ENCODE measurements around the gene TMC6.

TMC6 gene

DNA sequence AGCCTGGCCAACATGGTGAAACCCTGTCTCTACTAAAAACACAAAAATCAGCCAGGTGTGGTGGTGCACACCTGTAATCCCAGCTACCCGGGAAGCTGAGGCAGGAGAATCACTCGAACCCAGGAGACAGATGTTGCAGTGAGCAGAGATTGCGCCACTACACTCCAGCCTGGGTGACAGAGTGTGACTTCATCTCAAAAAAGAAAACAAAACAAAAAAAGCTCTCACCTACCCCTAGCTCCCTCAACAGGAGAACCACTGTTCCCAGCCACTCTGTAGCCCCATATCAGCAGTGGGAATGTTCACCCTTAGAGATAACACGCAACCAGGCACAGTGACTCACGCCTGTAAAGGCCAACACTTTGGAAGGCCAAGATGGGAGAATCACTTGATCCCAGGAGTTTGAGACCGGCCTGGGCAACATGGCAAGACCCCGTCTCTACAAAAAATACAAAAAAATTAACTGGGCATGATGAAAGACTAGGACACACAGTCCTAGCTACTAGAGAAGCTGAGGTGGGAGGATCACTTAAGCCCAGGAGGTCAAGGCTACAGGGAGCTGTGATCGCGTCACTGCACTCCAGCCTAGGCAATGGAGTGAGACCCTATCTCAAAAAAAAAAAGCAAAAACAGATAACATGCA lies 7.4 kb upstream of the TMC6 start:
- no peak for DNase-seq (ENCODE audit: low spot score)

DNA sequence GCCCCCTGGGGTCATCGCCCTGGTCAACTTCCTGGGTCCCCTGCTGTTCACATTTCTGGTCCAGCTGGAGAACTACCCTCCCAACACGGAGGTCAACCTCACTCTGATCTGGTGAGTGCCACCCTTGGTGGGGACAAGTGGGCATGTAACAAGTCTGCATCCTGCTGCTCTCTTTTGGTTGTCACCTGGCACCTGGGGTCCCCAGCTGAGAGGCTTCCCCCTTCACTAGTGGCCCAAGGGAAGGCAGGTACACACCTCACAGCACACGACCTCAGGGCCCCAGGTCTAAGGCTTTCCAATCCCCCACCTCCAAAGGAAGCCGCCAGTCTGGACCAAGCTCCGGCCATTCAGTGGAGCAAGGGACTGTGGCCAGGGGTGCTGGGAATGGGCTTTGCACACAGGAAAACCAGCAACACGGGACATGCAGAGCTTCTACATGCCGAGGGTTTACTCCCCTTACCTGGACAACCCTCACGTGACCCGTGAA lies 6.4 kb upstream of the TMC6 start:
- DNase-seq (ENCODE audit: low spot score): no peak

GRCh38 chr17:78133971-78134898 lies 5.7 kb upstream of the TMC6 start:
- peak; percentile 76 for DNase-seq (ENCODE audit: low spot score)

DNA sequence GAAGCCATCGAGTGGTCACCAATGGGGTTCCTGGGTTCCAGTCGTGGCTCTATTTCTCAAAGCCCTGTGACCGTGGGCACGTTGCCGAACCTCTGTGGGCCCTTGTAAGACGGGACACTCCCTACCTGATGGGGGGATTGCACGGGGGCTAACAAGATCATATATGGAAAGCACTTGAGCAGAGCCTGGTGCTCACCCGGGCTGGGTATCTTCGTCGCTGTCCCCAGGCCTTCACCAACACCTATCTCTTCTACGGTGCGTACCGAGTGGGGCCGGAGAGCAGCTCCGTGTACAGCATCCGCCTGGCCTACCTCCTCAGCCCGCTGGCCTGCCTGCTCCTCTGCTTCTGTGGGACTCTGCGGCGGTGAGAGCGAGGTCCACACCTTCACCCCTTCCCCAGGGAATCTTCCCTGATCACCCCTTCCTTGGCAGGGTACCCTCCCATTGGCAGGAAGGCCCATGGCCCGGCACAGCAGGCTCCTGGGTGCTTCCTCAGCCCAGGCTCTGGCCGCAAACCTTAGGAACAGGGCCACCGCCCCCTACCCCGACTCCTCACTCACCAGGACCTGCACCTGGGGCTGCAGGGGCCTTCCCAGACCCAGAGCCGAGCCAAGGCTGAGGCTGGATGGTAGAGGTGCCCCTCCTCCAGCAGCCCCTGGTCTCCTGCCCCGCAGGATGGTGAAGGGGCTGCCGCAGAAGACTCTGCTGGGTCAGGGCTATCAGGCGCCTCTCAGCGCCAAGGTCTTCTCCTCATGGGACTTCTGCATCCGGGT lies 4.8 kb upstream of the TMC6 start:
- no peak for DNase-seq (ENCODE audit: low spot score)

GRCh38 chr17:78132767-78133178 lies 4.2 kb upstream of the TMC6 start:
- DNase-seq (ENCODE audit: low spot score): no peak

- peak; percentile 62 for DNase-seq (ENCODE audit: low spot score)
These were observed 3.6 kb upstream of the TMC6 start for GRCh38 chr17:78132084-78132676.

DNA sequence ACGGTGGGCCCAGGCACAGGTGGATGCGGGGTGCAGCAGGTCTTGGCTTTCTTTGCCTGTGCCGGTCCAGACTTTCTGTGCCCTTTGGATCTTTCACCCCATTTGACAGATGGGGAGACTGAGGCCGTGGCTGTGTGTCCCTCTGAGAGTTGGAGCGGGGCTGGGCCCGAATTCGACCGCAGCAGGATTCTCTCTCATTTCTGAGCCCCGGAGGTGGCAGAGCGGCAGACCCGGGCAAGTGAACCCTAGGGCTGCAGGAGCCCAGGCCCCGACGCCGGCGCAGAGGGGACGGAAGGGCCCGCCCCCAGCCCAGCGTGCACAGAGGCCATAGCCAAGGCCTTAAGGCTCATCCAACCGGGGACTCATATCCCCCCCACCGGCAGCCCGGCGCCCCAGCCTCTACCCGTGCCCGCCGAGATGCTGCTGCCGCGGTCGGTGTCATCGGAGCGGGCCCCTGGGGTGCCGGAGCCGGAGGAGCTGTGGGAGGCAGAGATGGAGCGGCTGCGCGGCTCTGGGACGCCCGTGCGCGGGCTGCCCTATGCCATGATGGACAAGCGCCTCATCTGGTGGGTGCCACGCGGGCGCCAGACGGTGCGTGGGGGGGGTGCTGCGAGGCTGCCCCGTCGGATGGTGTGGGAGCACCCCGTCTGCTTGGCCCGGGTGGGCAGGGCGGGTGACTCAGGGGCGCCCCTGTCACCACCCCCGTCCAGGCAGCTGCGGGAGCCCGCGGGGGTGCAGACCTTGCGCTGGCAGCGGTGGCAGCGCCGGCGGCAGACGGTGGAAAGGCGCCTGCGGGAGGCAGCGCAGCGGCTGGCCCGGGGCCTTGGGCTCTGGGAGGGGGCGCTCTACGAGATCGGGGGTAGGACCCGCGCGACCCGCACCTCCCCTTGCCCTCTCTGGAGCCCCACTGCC lies 2.9 kb upstream of the TMC6 start:
- DNase-seq (ENCODE audit: low spot score): no peak

DNA sequence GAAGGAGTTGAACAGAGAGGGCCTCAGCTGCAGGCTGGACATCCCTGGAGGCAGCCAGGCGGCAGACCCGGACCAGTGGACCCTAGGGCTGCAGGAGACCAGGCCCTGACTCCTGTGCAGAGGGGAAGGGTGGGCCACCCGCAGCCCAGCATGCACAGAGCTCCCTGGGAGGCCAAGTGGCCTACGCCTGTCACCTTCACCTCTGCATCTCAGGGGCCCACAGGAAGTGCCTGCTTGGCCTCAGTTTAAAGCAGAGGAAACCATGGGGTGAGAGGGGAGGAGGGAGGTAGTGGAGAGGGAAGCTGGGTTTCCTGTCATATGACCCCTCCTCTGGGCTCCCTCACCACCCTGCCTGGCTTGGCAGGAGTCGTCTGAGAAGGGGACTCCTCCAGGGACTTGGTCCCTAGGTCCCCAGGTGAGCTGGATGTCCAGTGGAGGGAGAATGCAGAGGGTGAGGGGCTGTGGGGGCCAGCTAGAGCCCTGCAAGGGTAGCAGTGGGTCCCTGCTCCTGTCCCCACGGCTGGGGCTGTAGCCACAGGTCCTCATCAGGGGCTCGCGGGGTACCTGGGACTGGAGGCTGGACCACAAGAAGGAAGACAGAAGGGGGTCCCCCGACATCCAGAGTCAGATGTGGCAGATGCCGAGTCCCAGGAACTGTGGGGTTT lies 2.0 kb upstream of the TMC6 start, which contains the start of gene TMC8:
Gene TMC8 (plus strand): TSS at position 335 of the 665 bp plus-strand sequence. CDS start 818 bp downstream, outside the sequence.
- no peak for DNase-seq (ENCODE audit: low spot score)

DNA sequence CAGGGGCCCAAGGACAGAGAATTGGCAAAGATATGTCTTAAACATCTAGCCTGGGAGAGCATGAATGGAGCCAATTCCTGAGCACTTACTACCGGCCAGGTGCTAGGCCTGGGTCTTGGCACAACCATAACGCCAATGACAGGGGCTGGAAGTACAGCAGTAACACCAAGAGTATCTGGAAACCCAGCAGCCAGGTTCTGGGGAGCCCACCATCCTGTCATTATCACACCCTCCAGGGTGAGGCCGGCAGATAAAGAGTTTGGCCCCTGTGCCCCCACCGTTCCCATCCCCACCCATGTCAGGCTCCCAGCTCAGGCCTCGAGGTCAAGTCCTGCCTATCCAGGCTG lies 1.5 kb upstream of the TMC6 start:
- DNase-seq (ENCODE audit: low spot score): no peak

GRCh38 chr17:78129351-78130089 lies 965 bp upstream of the TMC6 start:
- no peak for DNase-seq (ENCODE audit: low spot score)

DNA sequence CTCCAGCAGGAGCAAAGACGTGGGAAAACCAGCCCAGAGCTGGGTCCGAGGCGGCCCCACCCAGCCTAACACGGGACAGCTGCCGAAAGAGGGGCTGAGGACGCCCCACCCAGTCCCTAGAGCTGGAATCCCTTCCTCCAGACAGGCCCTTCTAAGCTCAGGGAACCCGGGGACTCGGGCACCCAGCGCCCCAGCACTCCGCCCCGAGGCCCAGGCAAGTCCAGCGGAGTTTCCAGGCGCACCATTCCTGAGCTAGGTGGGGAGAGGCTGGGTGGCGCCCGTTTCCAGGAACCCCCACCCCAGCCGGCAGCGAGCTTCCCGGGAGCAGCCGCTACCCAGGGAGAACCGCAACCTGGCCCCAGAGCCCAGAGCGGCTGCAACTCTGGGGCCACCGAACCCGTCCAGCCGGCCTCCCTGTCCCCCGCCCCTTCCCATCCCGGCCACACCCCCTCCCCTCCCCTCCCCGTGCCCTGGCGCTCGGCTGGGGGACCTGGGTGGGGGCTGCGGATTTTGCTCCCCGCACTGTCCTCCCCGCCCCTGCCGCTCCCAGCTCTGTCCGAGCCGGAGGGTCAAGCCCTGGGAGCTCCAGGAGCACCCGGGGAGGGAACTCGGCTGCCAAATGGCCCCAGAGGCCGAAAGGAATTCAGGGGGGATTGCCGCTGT lies 536 bp downstream of the TMC6 start:
- peak; percentile 84 for DNase-seq (ENCODE audit: low spot score)

DNA sequence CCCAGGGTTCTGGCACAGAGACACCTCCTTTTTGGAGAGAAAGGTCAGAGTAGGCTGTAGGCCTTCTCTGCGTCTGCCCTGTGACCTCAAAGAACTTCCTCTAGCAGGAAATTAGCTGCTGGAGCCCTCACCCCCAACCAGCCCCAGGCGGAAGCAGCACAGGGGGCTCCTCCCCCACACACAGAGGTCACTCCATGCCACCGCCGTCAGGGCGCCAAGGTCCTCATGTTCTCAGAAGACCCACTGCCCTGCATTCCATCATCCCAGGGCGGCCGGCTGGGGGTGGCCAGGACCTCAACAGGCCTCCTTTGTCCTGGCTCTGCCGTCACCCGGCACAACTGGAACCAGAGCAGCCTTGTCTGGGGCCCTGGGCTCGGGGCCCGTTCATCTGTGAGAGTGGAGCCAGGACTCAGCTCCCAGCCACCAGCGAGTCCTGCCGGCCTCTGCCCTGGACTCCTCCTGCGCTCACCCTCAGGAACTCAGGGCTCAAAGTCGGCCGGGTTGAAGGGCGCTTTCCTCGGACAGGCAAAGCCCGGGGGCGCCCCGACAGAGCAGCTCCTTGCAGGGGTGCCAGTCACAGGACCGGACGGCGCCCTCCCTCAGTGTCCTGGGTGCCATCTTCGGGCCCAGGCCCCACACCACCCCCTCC lies 1.2 kb downstream of the TMC6 start:
- no peak for DNase-seq (ENCODE audit: low spot score)

DNA sequence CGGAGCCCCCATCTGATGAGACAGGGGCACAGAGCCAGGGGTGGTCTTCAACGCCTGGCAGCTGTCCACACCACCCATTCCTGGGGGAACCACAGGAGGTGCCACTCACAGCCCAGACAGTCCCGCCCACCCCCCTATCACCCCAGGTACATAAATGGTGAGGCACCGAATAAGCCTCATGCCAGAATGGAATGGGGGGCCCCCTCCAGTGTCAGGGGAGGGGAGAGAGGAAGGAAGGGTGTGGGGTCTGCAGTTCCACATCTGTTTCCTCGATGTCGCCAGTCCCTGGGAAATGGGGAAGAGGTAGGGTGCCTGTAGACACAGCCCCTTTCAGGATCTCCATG lies 1.7 kb downstream of the TMC6 start:
- DNase-seq (ENCODE audit: low spot score): no peak

DNA sequence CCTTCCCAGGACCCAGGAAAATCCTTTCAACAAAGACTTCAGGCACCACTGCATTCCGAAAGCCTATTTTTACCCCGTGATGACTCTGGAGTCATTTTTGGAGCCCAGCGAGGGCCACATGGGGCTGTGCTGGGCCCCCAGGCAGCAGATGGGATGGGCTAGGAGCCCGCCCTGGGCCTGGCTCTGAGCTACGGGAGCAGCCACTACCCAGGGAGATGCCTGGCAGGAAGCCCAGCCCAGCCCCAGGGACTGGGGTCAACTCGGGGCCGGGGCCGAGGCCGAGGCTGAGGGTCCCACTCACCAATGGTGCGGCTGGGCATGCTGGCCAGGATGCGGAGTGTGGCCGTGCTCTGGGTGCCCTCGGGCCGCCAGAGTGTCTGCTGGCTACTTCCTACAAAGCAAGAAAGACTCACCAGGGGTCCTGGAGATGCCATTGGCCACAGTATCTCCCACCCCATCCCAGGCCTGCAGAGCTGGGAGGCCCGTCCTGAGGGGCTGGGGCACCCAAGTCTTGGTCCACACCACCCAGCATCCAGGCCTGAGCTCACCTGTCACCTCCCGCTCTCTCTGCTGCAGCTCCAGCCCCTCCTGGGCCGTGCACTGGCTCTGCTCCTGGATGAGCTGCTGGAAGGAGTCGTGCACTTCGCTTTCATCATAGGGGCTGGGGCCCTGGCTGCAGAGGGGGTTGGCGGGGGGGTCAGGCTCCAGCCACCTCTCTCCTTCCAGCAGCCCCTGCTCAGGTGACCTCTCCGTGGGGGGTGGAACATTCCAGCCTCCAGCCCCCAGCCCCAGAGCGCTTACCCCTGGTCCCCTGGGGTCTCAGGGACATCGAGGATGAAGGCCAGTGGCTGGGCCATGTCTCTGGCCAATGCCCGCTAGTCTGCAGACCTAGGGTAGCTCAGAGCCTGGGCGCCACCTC lies 2.3 kb downstream of the TMC6 start:
- no peak for DNase-seq (ENCODE audit: low spot score)

- no peak for DNase-seq (ENCODE audit: low spot score)
These were observed 3.2 kb downstream of the TMC6 start for GRCh38 chr17:78125138-78125913.

DNA sequence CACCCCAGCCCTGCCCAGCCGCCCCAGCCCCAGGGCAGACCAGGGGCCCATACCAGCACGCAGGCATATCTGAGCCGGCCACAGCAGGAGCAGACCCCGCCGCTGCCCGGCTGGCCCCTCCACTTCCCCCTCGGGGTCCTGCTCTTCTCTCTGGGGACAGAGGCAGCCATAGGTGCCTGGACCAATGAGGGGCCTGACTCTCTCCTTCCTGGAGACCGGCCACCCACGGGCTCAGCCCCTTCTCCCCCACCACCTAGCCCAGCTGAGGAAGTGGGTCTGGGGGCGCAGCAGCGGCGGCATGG lies 3.8 kb downstream of the TMC6 start:
- DNase-seq (ENCODE audit: low spot score): no peak
